Stimulated activated naive CD4-positive, alpha-beta T cell treated with Interleukin-2 at 50 U/mL for 16 hours (primary cell): ENCODE results near the gene KCTD11.
A peak's percentile ranks its signal among the peaks of the same experiment; 100 is the strongest.
"Not testable (repeated sequence)": the region's sequence is repeated elsewhere in the genome, so short reads cannot be mapped to it uniquely, and the experiment has no call there.

Experiments
- DNase-seq: peaks from one replicate; lab custom pipeline; 2025; lab: John Stamatoyannopoulos, UW

The KCTD11 gene

DNA sequence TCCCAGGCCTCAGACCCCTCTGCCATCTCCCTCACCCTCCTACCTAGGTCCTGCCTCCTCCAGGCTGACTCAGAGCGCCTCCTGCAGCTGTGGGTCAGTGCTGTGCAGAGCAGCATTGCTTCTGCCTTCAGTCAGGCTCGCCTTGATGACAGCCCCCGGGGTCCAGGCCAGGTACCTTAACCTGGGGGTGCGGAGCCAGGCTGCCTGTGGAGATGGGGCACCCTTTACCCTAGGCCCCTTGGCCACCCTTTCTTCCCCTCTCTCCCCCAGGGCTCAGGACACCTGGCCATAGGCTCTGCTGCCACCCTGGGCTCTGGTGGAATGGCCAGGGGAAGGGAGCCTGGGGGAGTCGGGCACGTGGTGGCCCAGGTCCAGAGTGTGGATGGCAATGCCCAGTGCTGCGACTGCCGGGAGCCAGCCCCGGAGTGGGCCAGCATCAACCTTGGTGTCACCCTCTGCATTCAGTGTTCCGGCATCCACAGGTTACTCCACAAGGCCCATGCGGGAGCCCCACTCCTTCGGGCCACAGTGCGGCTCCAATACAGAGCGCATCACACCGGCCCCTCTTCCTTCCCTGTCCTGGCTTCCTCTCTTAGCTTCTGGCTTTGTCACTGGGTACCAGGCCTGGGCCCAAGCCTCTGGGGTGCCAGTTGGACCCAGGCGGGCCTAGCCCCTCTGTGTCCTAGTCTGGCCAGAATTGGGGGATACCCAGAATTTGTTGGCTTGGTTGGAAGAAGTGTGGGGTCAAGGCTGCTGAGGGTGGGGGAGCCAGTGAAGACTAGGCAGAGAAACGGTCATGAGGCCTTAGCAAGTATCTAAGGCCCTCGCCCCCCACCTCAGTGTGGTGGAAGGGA, 5.0 kb upstream of the KCTD11 start:
- DNase-seq = no peak

DNA sequence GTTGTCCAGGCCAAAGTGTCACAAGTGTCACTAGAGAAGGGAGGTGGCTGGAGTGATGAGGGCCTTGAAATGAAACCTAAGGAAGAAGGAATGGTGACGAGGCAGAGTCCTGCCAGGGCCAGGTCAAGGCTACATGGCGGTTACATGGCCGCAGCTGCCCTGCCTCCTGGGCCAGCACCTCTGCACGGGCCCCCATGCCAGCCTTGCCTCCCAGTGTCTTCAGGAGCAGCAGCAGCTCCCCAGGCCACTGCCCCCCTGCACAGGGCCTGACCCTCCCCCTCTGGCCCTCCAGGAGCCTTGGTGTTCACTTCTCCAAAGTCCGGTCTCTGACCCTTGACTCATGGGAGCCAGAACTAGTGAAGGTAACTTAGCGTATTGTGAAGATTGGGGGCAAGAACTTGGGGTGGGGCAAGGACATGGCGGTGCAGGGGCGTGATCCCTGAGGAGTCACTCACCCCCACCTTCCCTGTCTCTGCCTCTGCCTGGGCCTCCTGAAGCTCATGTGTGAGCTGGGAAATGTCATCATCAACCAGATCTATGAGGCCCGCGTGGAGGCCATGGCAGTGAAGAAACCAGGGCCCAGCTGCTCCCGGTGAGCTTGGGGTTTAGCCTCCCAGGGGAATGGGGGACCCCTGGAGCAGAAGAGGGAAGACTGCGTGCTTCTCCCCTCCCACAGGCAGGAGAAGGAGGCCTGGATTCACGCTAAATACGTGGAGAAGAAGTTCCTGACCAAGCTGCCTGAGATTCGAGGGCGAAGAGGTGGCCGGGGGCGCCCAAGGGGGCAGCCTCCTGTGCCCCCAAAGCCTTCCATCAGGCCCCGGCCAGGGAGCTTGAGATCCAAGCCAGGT, 4.1 kb upstream of the KCTD11 start:
- DNase-seq = no peak

DNA sequence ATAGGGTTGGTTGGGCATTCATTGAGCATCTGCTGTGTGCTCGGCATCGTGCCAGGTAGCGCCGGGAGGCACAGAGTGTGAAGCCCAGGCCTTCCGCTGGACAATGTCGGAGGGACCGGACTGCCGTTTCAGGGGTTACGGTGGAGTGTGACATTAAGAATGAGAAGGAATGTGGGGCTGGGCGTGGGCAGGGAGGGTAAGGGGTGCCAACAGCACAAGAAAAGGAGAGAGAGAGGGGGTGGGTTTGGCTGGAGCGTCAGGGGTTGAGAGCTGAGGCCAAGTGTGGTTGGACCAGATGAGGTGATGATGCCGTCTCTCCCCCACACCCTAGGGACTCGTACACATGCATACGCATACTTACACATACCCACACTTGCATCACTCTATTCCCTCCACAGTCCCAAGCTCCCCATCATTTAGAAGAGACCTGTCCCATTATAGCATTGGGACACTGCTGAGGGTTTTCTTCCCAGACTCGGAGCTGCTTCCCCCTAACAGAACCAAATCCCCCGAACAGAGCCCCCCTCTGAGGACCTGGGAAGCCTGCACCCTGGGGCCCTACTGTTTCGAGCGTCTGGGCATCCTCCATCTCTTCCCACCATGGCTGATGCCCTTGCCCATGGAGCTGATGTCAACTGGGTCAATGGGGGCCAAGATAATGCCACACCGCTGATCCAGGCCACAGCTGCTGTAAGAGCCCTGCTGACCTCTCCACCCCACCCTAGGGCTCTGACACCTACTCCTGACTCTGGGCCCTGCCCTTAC, 3.3 kb upstream of the KCTD11 start:
- no peak for DNase-seq

DNA sequence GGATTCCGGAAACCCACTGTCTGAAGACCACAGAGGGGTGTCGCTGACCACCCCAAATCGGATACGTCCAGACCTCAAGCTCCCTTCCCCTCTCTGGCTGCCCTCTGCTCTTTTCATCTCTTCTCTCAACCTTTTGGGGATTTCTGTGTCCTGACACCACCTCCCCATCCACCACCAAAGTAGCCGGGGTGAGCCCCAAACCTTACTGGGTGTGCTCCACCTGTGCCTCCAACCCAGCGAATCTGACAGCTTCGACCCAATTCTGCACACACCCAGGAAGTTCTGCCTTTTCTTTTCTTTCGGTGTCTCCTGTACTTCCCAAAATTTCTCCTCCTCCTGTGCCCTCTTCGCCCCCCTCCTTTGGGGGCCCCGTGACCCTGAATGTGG, 534 bp downstream of the KCTD11 start:
- DNase-seq = no peak

DNA sequence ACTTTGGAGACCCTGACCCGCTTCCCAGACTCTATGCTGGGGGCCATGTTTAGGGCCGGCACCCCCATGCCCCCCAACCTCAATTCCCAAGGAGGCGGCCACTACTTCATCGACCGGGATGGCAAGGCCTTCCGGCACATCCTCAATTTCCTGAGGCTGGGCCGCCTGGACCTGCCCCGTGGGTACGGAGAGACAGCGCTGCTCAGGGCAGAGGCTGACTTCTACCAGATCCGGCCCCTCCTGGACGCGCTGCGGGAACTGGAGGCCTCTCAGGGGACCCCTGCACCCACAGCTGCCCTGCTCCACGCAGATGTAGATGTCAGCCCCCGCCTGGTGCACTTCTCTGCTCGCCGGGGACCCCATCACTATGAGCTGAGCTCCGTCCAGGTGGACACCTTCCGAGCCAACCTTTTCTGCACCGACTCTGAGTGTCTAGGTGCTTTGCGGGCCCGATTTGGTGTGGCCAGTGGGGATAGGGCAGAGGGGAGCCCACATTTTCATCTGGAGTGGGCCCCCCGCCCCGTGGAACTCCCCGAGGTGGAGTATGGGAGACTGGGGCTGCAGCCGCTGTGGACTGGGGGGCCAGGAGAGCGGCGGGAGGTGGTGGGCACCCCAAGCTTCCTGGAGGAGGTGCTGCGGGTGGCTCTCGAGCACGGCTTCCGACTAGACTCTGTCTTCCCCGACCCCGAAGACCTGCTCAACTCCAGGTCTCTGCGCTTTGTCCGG, 1.1 kb downstream of the KCTD11 start:
- DNase-seq = no peak

DNA sequence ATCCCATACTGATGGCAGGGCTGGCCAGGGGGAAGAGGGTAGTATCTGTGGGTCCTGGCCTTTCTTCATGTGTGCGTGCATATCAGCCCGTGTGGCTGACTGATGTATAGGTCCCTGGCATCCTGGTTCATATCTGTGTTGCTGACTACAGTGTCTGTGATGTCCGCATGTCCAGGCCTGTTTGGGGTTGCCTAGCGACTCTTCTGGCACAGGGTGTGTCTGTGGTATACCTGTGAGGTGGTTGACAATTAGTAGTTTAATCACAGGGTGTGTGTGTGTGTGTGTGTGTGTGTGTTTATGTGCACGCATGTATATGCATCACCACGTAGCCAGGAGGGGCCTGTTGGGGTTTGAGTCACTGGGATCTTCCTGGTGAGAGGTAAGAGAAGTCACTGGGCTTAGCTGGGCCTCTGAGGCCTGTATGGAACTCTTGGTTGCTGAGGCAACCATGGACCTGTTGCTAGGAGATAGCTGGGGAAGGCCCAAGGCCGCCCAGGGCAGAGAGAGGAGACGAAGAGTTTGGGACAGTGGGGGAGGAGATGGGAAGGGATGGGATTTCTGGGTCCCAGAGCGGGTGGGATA, 2.4 kb downstream of the KCTD11 start:
- DNase-seq = peak; percentile 25

DNA sequence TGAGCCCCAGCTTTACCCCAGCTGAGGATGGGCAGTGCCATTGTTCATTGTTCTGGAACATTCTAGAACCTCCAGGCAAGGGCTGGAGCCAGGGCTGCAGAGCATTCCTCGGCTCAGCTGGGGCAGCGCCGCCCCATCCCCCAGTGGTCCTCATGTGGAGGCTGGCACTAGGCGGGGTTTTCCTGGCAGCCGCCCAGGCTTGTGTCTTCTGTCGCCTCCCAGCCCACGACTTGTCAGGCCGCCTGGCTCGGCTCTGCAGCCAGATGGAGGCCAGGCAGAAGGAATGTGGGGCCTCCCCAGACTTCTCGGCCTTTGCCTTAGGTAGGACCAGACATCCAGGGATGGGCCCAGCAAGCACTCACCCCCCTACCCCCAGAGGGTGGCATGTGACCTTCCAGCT, 3.1 kb downstream of the KCTD11 start, which contains the start of gene TMEM95:
TSS of gene TMEM95 (plus strand) at position 104 of the 400 bp plus-strand sequence. CDS start at position 153, 49 bp downstream.
- no peak for DNase-seq

DNA sequence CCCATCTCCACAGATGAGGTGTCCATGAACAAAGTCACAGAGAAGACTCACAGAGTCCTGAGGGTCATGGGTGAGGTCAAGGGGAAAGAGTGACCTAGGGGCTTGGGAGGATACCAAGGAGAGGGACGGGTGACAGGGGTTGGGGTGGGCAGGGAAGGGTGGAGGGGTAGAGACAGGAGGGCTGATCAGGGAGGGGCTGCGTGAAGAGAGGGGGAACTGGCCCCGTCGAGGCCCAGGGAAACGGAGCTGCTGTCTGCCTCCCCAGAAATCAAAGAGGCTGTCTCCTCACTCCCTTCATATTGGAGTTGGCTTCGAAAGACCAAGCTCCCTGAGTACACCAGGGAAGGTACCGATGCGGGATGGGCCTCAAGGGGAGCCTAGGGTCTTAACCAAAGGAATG, 3.6 kb downstream of the KCTD11 start:
- no peak for DNase-seq

DNA sequence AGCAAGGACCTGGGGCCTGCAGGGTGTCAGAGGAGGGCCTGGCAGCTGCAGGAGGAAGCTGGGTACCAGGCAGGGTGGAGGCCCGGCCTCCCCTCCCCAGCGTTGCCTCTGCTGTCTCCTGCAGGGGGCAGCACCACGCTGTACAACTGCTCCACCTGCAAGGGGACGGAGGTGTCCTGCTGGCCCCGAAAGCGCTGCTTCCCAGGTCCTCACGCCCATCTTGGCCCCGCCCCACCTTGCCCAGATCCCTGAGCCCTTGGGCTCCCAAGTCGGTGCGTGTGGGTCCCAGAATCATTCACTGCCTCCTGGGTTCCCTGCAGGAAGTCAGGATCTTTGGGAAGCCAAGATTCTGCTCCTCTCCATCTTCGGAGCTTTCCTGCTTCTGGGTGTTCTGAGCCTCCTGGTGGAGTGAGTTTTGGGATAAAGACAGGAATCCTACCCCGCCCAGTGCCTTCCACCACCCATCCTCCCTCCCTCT, 4.1 kb downstream of the KCTD11 start:
- DNase-seq = peak; percentile 80

DNA sequence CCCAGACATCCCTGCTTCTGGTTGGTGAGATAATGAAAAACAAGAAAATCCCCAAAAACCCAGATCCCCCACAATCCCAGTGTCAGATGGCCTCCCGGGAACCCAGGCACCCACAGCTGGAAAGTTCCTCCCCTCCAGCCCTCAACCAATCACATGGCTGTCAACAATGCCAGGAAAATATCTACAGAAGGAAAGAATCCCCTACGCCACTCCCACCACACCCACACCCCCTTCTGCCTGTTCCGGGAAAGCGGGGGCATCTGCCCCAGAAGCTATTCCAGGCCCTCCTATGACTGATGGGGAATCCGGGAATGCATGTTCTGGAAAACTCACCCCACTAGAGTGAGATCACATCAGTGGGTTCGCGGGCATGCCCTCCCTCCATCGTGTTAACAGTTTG, 4.8 kb downstream of the KCTD11 start:
- no peak for DNase-seq

DNA sequence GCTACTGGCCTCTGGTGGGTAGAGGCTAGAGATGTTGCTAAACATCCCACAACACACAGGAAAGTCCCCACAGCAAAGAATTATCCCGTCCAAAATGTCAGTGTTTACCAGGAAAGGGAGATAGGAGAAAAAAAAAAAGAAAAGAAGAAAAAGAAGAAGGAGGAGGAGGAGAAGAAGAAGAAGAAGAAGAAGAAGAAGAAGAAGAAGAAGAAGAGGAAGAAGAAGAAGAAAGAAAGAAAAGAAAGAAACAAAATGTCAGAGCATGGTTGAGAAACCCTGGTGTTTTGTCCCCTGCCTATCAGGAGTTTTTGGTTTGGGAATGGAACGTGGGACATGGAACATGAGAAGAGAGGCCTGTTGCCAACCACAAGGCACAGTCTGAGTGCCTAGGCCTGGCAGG, 5.4 kb downstream of the KCTD11 start:
- DNase-seq = no peak

DNA sequence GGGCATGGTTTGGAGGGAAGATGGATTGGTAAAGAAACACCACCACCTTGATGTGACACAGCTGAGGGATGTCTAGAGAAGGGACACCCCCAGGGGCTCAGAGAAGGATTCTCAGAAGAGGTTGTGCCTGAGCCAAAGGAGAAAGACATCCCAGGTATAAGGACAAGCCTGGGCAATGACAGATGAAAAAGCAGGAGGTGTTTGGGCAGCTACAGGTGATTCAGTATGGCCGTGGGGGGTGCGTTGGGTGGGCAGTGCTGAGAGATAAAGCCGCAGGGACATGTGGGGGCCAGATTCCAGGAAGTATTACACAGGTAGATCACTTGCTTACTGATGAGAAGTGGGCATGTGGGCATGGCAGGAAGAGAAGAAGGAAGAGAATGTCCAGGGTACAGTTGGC, 9.9 kb downstream of the KCTD11 start:
- no peak for DNase-seq

DNA sequence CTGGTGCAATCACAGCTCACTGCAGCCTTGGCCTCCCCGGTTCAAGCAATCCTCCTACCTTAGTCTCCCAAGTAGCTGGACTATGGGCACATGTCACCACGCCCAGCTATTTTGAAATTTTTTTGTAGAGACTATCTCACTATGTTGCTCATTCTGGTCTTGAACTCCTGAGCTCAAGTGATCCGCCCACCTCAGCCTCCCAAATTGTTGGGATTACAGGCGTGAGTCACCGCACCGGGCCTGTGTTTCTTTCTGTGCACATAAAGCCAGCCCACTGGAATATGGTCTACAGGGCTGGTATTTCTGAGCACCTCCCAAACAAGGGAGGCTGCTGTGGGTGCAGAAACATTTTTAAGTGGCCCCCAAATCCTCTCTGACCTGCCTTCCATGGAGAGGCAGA, 11.3 kb downstream of the KCTD11 start:
- DNase-seq = no peak

DNA sequence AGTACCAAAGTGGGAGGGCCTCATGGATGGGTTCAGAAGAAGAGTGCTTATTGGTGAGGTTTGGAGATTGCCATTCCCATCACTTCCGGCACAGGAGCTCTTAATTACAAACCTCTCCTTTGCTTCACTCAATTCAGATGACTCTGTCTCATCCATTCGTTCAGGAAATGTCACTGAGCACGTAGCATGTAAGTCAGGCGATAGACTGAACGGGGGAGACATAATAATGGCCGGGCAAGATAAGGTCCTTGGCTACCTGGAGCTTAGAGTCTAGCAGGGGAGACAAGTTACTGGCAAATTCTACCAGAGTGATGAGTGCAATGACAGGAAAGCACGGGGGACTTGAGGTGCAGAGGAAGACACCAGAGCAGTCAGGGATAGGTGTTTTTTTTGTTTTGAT, 14.0 kb downstream of the KCTD11 start:
- not testable (repeated sequence) for DNase-seq

DNA sequence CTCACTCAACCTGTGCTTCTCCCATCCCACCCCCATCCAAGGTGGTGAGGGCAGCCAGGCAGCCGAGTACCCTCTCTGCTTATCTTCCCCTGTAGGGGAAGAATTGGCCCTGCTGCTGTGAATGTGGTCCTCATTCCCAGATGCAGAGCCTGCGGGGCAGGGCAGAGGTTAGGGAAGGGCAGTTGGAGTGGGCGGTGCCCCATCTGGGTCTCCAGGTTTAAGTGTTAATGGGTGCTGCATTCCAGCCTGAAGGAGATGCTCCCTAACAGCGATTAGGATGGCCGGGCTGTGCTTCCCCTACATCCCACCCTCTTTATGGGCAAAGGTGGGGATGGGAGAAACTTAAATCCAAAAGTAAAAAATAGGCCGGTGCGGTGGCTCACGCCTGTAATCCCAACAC, 15.1 kb downstream of the KCTD11 start:
- no peak for DNase-seq

DNA sequence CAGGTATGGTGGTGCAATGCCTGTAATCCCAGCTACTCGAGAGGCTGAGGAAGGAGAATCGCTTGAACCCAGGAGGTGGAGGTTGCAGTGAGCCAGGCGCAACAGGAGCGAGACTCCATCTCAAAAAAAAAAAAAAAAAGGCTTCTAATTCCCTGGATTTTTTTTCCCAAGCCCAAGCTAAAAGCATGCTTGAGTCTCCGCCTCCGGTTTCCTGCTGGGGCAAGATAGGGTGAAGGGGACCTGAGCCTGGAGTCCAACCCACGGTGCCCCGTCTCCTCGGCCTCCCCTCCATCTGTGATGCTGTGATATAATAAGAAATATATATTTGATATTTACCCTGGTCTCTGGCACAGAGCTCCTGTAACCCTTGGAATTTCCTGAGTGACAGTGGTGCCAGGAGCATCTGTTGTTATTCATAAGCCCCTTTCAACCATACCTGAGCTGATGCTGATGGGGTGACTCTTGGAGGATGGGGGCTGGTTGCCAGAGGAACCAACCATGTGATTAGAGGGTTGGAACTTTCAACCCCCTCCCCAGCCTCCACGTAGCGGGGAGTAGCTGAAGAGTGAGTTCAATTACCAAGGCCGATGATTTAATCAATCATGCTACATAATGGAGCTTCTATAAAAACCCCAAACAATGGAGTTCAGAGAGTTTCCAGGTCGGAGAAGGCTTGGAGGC, 16.1 kb downstream of the KCTD11 start:
- no peak for DNase-seq

DNA sequence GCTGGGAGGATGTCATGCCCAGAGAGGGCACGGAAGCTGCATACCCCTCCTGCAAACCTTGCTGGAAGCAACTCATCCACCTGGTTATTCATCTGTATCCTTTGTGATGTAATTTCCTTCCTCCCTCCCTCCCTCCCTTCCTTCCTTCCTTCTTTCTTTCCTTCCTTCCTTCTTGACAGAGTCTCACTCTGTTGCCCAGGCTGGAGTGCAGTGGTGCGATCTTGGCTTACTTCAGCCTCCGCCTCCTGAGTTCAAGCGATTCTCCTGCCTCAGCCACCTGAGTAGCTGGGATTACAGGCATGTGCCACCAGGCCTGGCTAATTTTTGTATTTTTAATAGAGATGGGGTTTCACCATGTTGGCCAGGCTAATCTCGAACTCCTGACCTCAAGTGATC, 16.6 kb downstream of the KCTD11 start:
- not testable (repeated sequence) for DNase-seq

DNA sequence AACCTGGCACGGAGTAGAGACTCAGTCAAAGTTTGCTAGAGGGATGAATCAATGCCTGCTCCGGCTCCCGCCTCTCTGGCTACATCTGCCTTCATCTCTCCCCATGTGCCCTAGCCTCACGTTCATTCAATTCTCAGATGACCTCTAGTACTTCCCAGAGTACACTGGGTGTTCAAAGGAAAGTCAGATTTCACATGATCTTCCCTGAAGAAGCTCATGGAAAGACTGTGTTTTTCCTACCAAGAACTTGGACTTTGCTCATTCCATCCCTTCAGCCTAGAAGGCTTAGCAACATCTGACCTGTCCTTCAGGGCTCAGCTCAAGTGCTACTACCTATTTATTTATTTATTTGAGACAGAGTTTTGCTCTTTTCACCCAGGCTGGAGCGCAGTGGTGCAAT, 17.9 kb downstream of the KCTD11 start:
- no peak for DNase-seq

DNA sequence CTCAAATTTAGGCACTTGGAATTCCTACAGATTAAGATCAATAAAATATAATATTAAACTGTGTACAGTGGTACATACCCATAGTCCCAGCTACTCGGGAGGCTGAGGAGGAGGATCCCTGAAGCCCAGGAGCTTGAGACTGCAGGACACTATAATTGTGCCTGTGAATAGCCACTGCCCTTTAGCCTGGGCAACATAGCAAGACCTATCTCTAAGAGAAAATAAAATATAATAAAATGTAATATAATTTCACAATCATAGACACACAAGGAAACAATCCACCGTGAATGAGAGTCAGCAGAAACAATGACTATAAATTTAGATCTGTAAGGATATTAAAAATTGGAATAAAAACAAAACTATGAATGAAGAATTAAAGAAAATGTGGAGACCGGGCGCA, 18.9 kb downstream of the KCTD11 start:
- no peak for DNase-seq

DNA sequence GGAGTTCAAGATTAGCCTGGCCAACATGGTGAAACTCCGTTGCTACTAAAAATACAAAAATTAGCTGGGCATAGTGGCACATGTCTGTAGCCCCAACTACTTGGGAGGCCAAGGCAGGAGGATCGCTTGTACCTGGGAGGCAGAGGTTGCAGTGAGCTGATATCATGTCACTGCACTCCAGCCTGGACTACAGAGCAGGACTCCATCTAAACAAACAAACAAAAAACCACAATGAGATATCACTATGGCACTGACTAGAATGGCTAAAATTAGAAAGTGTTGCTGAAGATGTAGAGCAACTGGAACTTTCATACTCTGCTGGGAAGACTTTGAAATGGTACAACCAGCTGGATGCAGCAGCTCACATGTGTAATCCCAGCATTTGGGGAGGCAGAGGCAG, 22.4 kb downstream of the KCTD11 start:
- no peak for DNase-seq

DNA sequence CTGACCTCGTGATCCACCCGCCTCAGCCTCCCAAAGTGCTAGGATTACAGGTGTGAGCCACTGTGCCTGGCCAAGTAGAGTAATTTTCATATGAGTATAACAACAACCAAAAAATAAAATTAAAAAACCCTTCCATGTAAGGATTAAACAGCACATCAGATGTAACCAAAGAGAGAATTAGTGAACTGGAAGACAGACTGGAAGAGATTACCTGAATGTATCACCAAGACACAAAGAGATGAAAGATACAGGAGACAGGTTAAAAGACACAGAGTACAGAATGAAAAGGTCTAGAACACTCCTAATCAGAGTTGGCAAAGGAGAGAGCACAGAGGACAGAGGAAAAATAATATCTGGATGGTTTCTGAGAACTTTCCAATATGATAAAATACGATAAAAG, 27.2 kb downstream of the KCTD11 start:
- DNase-seq = no peak
